HUES6 (cell line): ENCODE measurements around the gene REXO1.

Source experiments
- H3K27ac ChIP-seq: 2 replicates; pipeline ENCODE4 v1.7.0; 2013; ENCODE audit warnings: low read depth, mild to moderate bottlenecking, low read length, inconsistent platforms
- H3K27me3 ChIP-seq: 2 replicates; pipeline ENCODE4 v1.6.1; 2013; ENCODE audit warnings: low read length; ENCODE audit not compliant: control insufficient read depth, insufficient read depth
- H3K36me3 ChIP-seq: 2 replicates; pipeline ENCODE4 v1.6.1; 2013; ENCODE audit warnings: low read length; ENCODE audit not compliant: control insufficient read depth, insufficient read depth
- H3K4me1 ChIP-seq: 2 replicates; pipeline ENCODE4 v1.6.1; 2013; ENCODE audit warnings: low read length; ENCODE audit not compliant: control insufficient read depth, insufficient read depth
- H3K4me3 ChIP-seq: 2 replicates; pipeline ENCODE4 v1.5.1; 2013; ENCODE audit warnings: low read depth, low read length
- H3K9ac ChIP-seq: one replicate; pipeline ENCODE4 v1.6.1; 2013; ENCODE audit warnings: mild to moderate bottlenecking, low read length
- H3K9me3 ChIP-seq: 2 replicates; pipeline ENCODE4 v1.6.1; 2013; ENCODE audit warnings: low read depth, low read length; ENCODE audit not compliant: control insufficient read depth, insufficient read depth

The REXO1 gene

GRCh38 chr19:1866693-1867348 is 18.5 kb upstream of the REXO1 start:
- no peaks in the 10 kb centered on the region for H3K9me3 ChIP-seq
- H3K4me1 ChIP-seq, result peaks cover 8% of the 10 kb centered on the region
- H3K9ac ChIP-seq, result no peak overlapping the region
- peaks cover 7% of the 10 kb centered on the region; the same call in 1 of the 2 replicates for H3K27me3 ChIP-seq
- H3K36me3 ChIP-seq, result peaks cover 3% of the 10 kb centered on the region; the same call in 1 of the 2 replicates
- no peak overlapping the region for H3K4me3 ChIP-seq
- no peak overlapping the region for H3K27ac ChIP-seq

GRCh38 chr19:1865172-1866010 is 17.1 kb upstream of the REXO1 start:
- Histone ChIP-seq H3K36me3 (peaks cover 3% of the 10 kb centered on the region; the same call in 1 of the 2 replicates), H3K27ac (peak overlapping the region; percentile 99), H3K9ac (peak overlapping the region; percentile 93), H3K9me3 (no peaks in the 10 kb centered on the region), H3K27me3 (peaks cover 20% of the 10 kb centered on the region), H3K4me1 (peaks cover 19% of the 10 kb centered on the region), H3K4me3 (peak overlapping the region; percentile 74)

- Histone ChIP-seq H3K9ac (peak overlapping the region; percentile 93), H3K9me3 (no peaks in the 10 kb centered on the region), H3K27me3 (peaks cover 23% of the 10 kb centered on the region), H3K36me3 (no peaks in the 10 kb centered on the region), H3K4me3 (peak overlapping the region; percentile 74), H3K4me1 (peaks cover 24% of the 10 kb centered on the region), H3K27ac (peak overlapping the region; percentile 99)
Observed at GRCh38 chr19:1864480-1865171, 16.3 kb upstream of the REXO1 start.

- Histone ChIP-seq H3K4me1 (peaks cover 32% of the 10 kb centered on the region), H3K4me3 (peak overlapping the region; percentile 74), H3K27me3 (peaks cover 23% of the 10 kb centered on the region)
Observed at GRCh38 chr19:1863638-1864479, 15.6 kb upstream of the REXO1 start.

GRCh38 chr19:1863328-1863637 is 15.0 kb upstream of the REXO1 start, which contains the start of gene KLF16:
Gene KLF16, minus strand, starts transcription at chr19:1863579. Its CDS starts 82 bp downstream, at chr19:1863497.
- peak within 1 kb of the TSS; percentile 93 for H3K9ac ChIP-seq
- H3K4me1 ChIP-seq, result peaks cover 37% of the 10 kb centered on the region

More at GRCh38 chr19:1863638-1864479, 15.6 kb upstream of the REXO1 start:
- peak overlapping the region; percentile 99 for H3K27ac ChIP-seq
- no peaks in the 10 kb centered on the region for H3K9me3 ChIP-seq
- peak overlapping the region; percentile 93 for H3K9ac ChIP-seq
- H3K36me3 ChIP-seq, result no peaks in the 10 kb centered on the region

GRCh38 chr19:1862424-1863327 is 14.4 kb upstream of the REXO1 start:
- Histone ChIP-seq H3K27ac (no peak overlapping the region), H3K27me3 (peaks cover 23% of the 10 kb centered on the region), H3K4me1 (peaks cover 43% of the 10 kb centered on the region), H3K36me3 (no peaks in the 10 kb centered on the region), H3K4me3 (peak overlapping the region; percentile 89), H3K9me3 (no peaks in the 10 kb centered on the region), H3K9ac (peak overlapping the region; percentile 76)

More at GRCh38 chr19:1863328-1863637, 15.0 kb upstream of the REXO1 start, which contains the start of gene KLF16:
- H3K36me3 ChIP-seq, result no peaks in the 10 kb centered on the region
- H3K27ac ChIP-seq, result peak within 1 kb of the TSS; percentile 99
- H3K27me3 ChIP-seq, result peaks cover 23% of the 10 kb centered on the region
- H3K4me3 ChIP-seq, result peak within 1 kb of the TSS; percentile 89
- H3K9me3 ChIP-seq, result no peaks in the 10 kb centered on the region

- Histone ChIP-seq H3K9me3 (no peaks in the 10 kb centered on the region), H3K27me3 (peaks cover 23% of the 10 kb centered on the region), H3K4me1 (peaks cover 44% of the 10 kb centered on the region), H3K4me3 (peak overlapping the region; percentile 89), H3K9ac (peak overlapping the region; percentile 76), H3K36me3 (no peaks in the 10 kb centered on the region), H3K27ac (no peak overlapping the region)
Observed at GRCh38 chr19:1862068-1862423, 13.8 kb upstream of the REXO1 start.

- Histone ChIP-seq H3K4me1 (peaks cover 45% of the 10 kb centered on the region), H3K36me3 (no peaks in the 10 kb centered on the region), H3K9ac (peak overlapping the region; percentile 47), H3K27ac (no peak overlapping the region), H3K4me3 (peak overlapping the region; percentile 89), H3K9me3 (no peaks in the 10 kb centered on the region), H3K27me3 (peaks cover 23% of the 10 kb centered on the region)
Observed at GRCh38 chr19:1861599-1862031, 13.3 kb upstream of the REXO1 start.

GRCh38 chr19:1860821-1861598 is 12.7 kb upstream of the REXO1 start:
- no peaks in the 10 kb centered on the region for H3K9me3 ChIP-seq
- peaks cover 23% of the 10 kb centered on the region for H3K27me3 ChIP-seq
- H3K4me1 ChIP-seq, result peaks cover 51% of the 10 kb centered on the region
- H3K36me3 ChIP-seq, result no peaks in the 10 kb centered on the region
- peak overlapping the region; percentile 47 for H3K9ac ChIP-seq
- H3K4me3 ChIP-seq, result peak overlapping the region; percentile 89
- no peak overlapping the region for H3K27ac ChIP-seq
